BLaER1 (cell line): ENCODE results near the gene WDR46.

Source experiments
- H3K27ac ChIP-seq: shearing (Covaris generic); formaldehyde crosslinking; 2 replicates; pipeline ENCODE4 v1.8.1; 2022
- H3K27me3 ChIP-seq: shearing (Covaris generic); formaldehyde crosslinking; 2 replicates; pipeline ENCODE4 v1.8.1; 2022
- H3K36me3 ChIP-seq: shearing (Covaris generic); formaldehyde crosslinking; 2 replicates; pipeline ENCODE4 v1.8.1; 2022
- H3K4me1 ChIP-seq: shearing (Covaris generic); formaldehyde crosslinking; 2 replicates; pipeline ENCODE4 v1.8.1; 2022
- H3K4me2 ChIP-seq: shearing (Covaris generic); formaldehyde crosslinking; 2 replicates; pipeline ENCODE4 v1.8.1; 2022
- H3K4me3 ChIP-seq: shearing (Covaris generic); formaldehyde crosslinking; 2 replicates; pipeline ENCODE4 v1.8.1; 2022
- H3K9ac ChIP-seq: shearing (Covaris generic); formaldehyde crosslinking; 2 replicates; pipeline ENCODE4 v1.8.1; 2022
- H3K9me3 ChIP-seq: shearing (Covaris generic); formaldehyde crosslinking; 2 replicates; pipeline ENCODE4 v1.8.1; 2022
- H4K20me1 ChIP-seq: shearing (Covaris generic); formaldehyde crosslinking; 2 replicates; pipeline ENCODE4 v1.8.1; 2022
- Cebpa-rat ChIP-seq: shearing (Covaris generic); IDR thresholded peaks from 2 replicates; pipeline ENCODE4 v1.8.1; 2022

Gene WDR46

GRCh38 chr6:33297956-33298772, 9.1 kb upstream of the WDR46 start:
- H3K9me3 ChIP-seq = no peaks in the 10 kb centered on the region
- H3K4me1 ChIP-seq = peaks cover 42% of the 10 kb centered on the region
- peak overlapping the region; percentile 97 for H3K27ac ChIP-seq
- peaks cover 11% of the 10 kb centered on the region; the same call in 1 of the 2 replicates for H4K20me1 ChIP-seq
- H3K4me3 ChIP-seq = peak overlapping the region; percentile 78
- H3K27me3 ChIP-seq = no peaks in the 10 kb centered on the region
- H3K36me3 ChIP-seq = peaks cover 61% of the 10 kb centered on the region
- no peak for TF ChIP-seq Cebpa-rat
- peak overlapping the region; percentile 96 for H3K4me2 ChIP-seq
- H3K9ac ChIP-seq = peak overlapping the region; percentile 95

GRCh38 chr6:33297406-33297955, 8.4 kb upstream of the WDR46 start:
- peaks cover 61% of the 10 kb centered on the region for H3K36me3 ChIP-seq
- peaks cover 11% of the 10 kb centered on the region; the same call in 1 of the 2 replicates for H4K20me1 ChIP-seq
- peak overlapping the region; percentile 70 for H3K27ac ChIP-seq
- peak overlapping the region; percentile 96 for H3K4me2 ChIP-seq
- H3K9me3 ChIP-seq = no peaks in the 10 kb centered on the region
- no peak for TF ChIP-seq Cebpa-rat
- H3K9ac ChIP-seq = peak overlapping the region; percentile 71
- H3K4me3 ChIP-seq = peak overlapping the region; percentile 78
- peaks cover 42% of the 10 kb centered on the region for H3K4me1 ChIP-seq
- H3K27me3 ChIP-seq = no peaks in the 10 kb centered on the region

GRCh38 chr6:33296797-33297405, 7.9 kb upstream of the WDR46 start:
- no peak for TF ChIP-seq Cebpa-rat
- Histone ChIP-seq H4K20me1 (peaks cover 16% of the 10 kb centered on the region; the same call in 1 of the 2 replicates), H3K27me3 (no peaks in the 10 kb centered on the region), H3K9ac (peak overlapping the region; percentile 71), H3K36me3 (peaks cover 61% of the 10 kb centered on the region), H3K4me2 (peak overlapping the region; percentile 96), H3K27ac (peak overlapping the region; percentile 70), H3K9me3 (no peaks in the 10 kb centered on the region), H3K4me3 (peak overlapping the region; percentile 78), H3K4me1 (peaks cover 40% of the 10 kb centered on the region)

- Histone ChIP-seq H3K9me3 (no peaks in the 10 kb centered on the region), H3K9ac (peak overlapping the region; percentile 71; the same call in 1 of the 2 replicates), H3K4me1 (peaks cover 34% of the 10 kb centered on the region), H3K4me3 (no peak overlapping the region), H3K36me3 (peaks cover 61% of the 10 kb centered on the region), H3K27ac (peak overlapping the region; percentile 70; the same call in 1 of the 2 replicates), H4K20me1 (peaks cover 21% of the 10 kb centered on the region; the same call in 1 of the 2 replicates), H3K27me3 (no peaks in the 10 kb centered on the region), H3K4me2 (no peak overlapping the region)
- TF ChIP-seq Cebpa-rat = no peak
Measured at GRCh38 chr6:33295621-33296369, 6.8 kb upstream of the WDR46 start.

GRCh38 chr6:33294086-33294823, 5.2 kb upstream of the WDR46 start:
- TF ChIP-seq Cebpa-rat = no peak

GRCh38 chr6:33292996-33293682, 4.1 kb upstream of the WDR46 start:
- Histone ChIP-seq H4K20me1 (peaks cover 21% of the 10 kb centered on the region; the same call in 1 of the 2 replicates), H3K27me3 (no peaks in the 10 kb centered on the region), H3K4me2 (no peak overlapping the region), H3K27ac (no peak overlapping the region), H3K9ac (no peak overlapping the region), H3K4me3 (no peak overlapping the region), H3K36me3 (peaks cover 62% of the 10 kb centered on the region), H3K4me1 (peaks cover 36% of the 10 kb centered on the region), H3K9me3 (no peaks in the 10 kb centered on the region)
- no peak for TF ChIP-seq Cebpa-rat

More at GRCh38 chr6:33294086-33294823, 5.2 kb upstream of the WDR46 start:
- peaks cover 60% of the 10 kb centered on the region for H3K36me3 ChIP-seq
- H4K20me1 ChIP-seq = peaks cover 21% of the 10 kb centered on the region; the same call in 1 of the 2 replicates
- H3K4me2 ChIP-seq = no peak overlapping the region
- H3K4me1 ChIP-seq = peaks cover 33% of the 10 kb centered on the region
- H3K27ac ChIP-seq = no peak overlapping the region
- no peaks in the 10 kb centered on the region for H3K9me3 ChIP-seq
- no peak overlapping the region for H3K4me3 ChIP-seq
- no peaks in the 10 kb centered on the region for H3K27me3 ChIP-seq
- no peak overlapping the region for H3K9ac ChIP-seq

GRCh38 chr6:33290459-33290858, 1.4 kb upstream of the WDR46 start:
- Histone ChIP-seq H4K20me1 (peaks cover 15% of the 10 kb centered on the region; the same call in 1 of the 2 replicates), H3K27ac (0 out of 2 replicates have a peak overlapping the region, but pooled peaks have one; percentile 84), H3K36me3 (peaks cover 75% of the 10 kb centered on the region), H3K27me3 (no peaks in the 10 kb centered on the region), H3K4me1 (peaks cover 28% of the 10 kb centered on the region), H3K4me3 (peak overlapping the region; percentile 87), H3K9ac (peak overlapping the region; percentile 87), H3K9me3 (no peaks in the 10 kb centered on the region), H3K4me2 (peak overlapping the region; percentile 95)
- no peak for TF ChIP-seq Cebpa-rat

- peak overlapping the region; percentile 84 for H3K27ac ChIP-seq
Measured at GRCh38 chr6:33289784-33290315, 811 bp upstream of the WDR46 start.

More at GRCh38 chr6:33289784-33290315, 811 bp upstream of the WDR46 start:
- Histone ChIP-seq H3K27me3 (no peaks in the 10 kb centered on the region), H3K4me1 (peaks cover 28% of the 10 kb centered on the region), H3K36me3 (peaks cover 75% of the 10 kb centered on the region), H3K9me3 (no peaks in the 10 kb centered on the region), H3K4me3 (peak overlapping the region; percentile 87), H4K20me1 (peaks cover 21% of the 10 kb centered on the region; the same call in 1 of the 2 replicates), H3K9ac (peak overlapping the region; percentile 87), H3K4me2 (peak overlapping the region; percentile 95)
- TF ChIP-seq Cebpa-rat = no peak
